ENCODE measurements around the gene AP1S1.
"Not testable (repeated sequence)": the region's sequence is repeated elsewhere in the genome, so short reads cannot be mapped to it uniquely, and the experiment has no call there.

Gene AP1S1

DNA sequence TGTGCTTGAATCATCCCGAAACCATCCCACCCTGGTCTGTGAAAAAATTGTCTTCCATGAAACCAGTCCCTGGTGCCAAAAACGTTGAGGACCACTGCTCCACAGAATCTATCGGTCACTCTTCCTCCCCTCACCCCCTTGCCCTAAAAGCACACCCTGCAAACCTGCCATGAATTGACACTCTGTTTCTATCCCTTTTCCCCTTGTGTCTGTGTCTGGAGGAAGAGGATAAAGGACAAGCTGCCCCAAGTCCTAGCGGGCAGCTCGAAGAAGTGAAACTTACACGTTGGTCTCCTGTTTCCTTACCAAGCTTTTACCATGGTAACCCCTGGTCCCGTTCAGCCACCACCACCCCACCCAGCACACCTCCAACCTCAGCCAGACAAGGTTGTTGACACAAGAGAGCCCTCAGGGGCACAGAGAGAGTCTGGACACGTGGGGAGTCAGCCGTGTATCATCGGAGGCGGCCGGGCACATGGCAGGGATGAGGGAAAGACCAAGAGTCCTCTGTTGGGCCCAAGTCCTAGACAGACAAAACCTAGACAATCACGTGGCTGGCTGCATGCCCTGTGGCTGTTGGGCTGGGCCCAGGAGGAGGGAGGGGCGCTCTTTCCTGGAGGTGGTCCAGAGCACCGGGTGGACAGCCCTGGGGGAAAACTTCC is 28.2 kb upstream of the AP1S1 start:
- TF ChIP-seq, protein P1, sequence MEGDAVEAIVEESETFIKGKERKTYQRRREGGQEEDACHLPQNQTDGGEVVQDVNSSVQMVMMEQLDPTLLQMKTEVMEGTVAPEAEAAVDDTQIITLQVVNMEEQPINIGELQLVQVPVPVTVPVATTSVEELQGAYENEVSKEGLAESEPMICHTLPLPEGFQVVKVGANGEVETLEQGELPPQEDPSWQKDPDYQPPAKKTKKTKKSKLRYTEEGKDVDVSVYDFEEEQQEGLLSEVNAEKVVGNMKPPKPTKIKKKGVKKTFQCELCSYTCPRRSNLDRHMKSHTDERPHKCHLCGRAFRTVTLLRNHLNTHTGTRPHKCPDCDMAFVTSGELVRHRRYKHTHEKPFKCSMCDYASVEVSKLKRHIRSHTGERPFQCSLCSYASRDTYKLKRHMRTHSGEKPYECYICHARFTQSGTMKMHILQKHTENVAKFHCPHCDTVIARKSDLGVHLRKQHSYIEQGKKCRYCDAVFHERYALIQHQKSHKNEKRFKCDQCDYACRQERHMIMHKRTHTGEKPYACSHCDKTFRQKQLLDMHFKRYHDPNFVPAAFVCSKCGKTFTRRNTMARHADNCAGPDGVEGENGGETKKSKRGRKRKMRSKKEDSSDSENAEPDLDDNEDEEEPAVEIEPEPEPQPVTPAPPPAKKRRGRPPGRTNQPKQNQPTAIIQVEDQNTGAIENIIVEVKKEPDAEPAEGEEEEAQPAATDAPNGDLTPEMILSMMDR (conservative IDR thresholded peaks at IDR 0.05; ENCODE audit: low read depth, low read length) = no peak
- no peak overlapping the region for H3K4me3 ChIP-seq (ENCODE audit: low read length)
- DNase-seq (ENCODE audit: low read depth) = no peak

DNA sequence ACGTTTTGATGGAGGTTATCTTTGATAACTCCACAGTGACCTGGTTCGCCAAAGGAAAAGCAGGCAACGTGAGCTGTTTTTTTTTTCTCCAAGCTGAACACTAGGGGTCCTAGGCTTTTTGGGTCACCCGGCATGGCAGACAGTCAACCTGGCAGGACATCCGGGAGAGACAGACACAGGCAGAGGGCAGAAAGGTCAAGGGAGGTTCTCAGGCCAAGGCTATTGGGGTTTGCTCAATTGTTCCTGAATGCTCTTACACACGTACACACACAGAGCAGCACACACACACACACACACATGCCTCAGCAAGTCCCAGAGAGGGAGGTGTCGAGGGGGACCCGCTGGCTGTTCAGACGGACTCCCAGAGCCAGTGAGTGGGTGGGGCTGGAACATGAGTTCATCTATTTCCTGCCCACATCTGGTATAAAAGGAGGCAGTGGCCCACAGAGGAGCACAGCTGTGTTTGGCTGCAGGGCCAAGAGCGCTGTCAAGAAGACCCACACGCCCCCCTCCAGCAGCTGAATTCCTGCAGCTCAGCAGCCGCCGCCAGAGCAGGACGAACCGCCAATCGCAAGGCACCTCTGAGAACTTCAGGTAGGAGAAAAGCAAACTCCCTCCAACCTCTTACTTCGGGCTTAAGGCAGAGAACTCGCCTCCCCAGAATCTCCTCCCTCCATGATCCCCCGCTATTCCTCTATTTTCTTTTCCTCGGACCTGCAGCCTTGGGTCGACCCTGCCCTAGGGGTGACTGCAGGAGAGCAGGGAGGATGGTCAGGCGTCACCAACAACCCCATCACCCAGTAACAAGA is 27.4 kb upstream of the AP1S1 start, which contains the start of gene SERPINE1:
Gene SERPINE1, plus strand, starts transcription at position 454 of the 809 bp plus-strand sequence. CDS start 1,290 bp downstream, outside the sequence.
- TF ChIP-seq, protein P1 (conservative IDR thresholded peaks at IDR 0.05; ENCODE audit: low read depth, low read length) = no peak
- peak within 1 kb of the TSS; percentile 85 for H3K4me3 ChIP-seq (ENCODE audit: low read length)
- peak; percentile 92 for DNase-seq (ENCODE audit: low read depth)

DNA sequence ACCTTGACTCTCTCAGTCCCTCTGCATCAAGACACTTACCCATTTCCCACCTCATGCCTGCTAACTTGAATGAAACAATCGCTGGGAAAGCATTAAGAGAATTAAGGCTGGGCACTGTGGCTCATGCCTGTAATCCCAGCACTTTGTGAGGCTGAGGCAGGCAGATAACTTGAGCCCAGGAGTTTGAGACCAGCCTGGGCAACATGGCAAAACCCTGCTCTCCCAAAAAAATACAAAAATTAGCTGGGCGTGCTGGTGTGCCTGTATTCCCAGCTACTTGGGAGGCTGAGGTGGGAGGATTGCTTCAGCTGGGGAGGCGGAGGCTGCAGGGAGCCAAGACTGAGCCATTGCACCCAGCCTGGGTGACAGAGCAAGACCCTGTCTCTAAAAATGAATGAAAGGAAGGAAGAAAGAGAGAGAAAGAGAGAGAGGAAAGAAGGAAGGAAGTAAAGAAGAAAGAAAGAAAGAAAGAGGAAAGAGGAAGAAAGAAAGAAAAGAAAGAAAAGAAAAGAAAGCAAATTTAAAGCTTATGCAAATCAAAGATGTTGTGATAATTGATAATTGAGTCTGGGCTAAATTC is 26.7 kb upstream of the AP1S1 start:
- no peak for DNase-seq (ENCODE audit: low read depth)
- peak overlapping the region; percentile 85 for H3K4me3 ChIP-seq (ENCODE audit: low read length)
- TF ChIP-seq, protein P1 (conservative IDR thresholded peaks at IDR 0.05; ENCODE audit: low read depth, low read length) = no peak

DNA sequence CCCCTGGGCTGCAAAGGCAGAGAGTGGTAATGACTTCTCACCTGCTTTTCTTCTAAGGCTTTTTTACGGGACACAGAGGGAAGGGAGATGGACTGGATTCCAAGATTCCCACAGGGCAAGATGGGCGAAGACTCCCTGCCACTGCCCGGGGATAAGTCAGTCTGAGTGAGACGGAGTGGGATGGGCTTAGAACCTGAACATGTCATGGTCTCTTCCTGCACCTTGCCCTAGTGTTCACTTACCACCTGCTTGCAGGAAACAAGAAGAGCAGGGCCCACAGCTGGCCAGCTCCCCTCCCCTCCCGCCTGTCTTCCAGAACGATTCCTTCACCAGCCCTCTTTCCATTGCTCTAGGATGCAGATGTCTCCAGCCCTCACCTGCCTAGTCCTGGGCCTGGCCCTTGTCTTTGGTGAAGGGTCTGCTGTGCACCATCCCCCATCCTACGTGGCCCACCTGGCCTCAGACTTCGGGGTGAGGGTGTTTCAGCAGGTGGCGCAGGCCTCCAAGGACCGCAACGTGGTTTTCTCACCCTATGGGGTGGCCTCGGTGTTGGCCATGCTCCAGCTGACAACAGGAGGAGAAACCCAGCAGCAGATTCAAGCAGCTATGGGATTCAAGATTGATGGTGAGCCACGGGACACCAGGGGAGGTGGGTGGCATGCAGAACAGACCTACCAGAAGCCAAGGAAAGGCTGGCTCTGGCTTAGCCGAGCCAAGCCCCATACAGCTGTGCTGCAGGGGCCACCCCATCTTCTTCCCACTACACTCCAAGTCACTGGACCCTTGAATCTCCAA is 26.0 kb upstream of the AP1S1 start:
- TF ChIP-seq, protein P1 (conservative IDR thresholded peaks at IDR 0.05; ENCODE audit: low read depth, low read length) = no peak
- no peak for DNase-seq (ENCODE audit: low read depth)
- peak overlapping the region; percentile 85 for H3K4me3 ChIP-seq (ENCODE audit: low read length)

DNA sequence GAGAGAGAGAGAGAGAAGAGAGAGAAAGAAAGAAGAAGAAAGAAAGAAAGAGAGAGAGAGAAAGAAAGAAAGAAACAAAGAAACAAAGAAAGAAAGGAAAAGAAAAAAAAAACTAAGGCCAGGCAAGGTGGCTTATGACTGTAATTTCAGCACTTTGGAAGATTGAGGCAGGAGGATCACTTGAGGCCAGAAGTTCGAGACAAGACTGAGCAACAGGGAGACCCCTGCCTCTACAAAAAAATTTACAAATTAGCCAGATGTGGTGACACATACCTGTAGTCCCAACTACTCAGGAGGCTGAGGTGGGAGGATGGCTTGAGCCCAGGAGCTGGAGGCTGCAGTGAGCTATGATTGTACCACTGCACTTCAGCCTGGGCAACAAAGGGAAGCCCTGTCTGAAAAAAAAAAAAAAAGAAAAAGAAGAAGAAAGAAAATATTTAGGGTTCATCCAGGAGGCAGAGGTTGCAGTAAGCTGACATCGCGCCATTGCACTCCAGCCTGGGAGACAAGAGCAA is 24.6 kb upstream of the AP1S1 start:
- H3K4me3 ChIP-seq (ENCODE audit: low read length) = peak overlapping the region; percentile 31

DNA sequence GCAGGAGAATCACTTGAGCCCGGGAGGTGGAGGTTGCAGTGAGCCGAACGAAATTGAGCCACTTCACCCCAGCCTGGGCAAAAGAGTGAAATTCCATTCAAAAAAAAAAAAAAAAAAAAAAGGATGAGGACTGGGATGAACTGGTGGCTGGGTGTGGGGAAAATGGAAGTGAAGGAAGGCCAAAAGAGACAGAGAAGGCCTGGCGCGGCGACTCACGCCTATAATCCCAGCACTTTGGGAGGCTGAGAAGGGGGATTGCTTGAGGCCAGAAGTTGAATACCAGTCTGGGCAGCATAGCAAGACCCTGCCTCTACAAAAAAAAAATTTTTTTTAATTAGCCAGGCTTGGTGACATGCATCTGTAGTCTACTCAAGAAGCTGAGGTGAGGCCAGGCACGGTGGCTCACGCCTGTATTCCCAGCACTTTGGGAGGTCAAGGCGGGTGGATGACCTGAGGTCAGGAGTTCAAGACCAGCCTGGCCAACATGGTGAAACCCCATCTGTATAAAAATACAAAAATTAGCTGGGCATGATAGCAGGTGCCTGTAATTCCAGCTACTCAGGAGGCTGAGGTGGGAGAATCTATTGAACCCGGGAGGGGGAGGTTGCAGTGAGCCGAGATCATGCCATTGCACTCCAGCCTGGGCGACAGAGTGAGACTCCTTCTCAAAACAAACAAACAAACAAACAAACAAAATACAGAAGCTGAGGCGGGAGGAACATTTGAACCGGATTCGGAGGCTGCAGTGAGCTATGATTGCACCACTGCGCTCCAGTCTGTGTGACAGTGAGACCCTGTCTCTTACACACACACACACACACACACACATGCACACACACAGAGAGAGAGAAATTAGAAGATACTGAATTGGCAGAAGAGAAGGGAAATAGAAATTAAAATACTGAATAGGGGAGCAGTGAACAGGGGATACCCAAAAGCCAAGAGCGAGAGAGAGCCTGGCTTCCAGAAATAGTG is 21.4 kb upstream of the AP1S1 start:
- not testable (repeated sequence) for DNase-seq (ENCODE audit: low read depth); H3K4me3 ChIP-seq (ENCODE audit: low read length)

More for the DNA sequence above, 24.6 kb upstream of the AP1S1 start:
- DNase-seq (ENCODE audit: low read depth) = no peak
- TF ChIP-seq, protein P1 (conservative IDR thresholded peaks at IDR 0.05; ENCODE audit: low read depth, low read length) = no peak

All from retinal pigment epithelial cell (primary cell).